Hematopoietic multipotent progenitor cell (in vitro differentiated cells): ENCODE data around the gene TWF1. TPM values are rescaled to one million over a fixed set of nuclear protein-coding genes. Genes with fewer than 3 reads are reported as not detected.

Experiments
- total RNA-seq: library from RNA; depleted of rRNA; stranded (reverse); fragments of >200 nt; gene quantifications from one replicate; pipeline ENCODE4 v1.2.3, GENCODE V29; 2012

Gene TWF1
- total RNA-seq, 1 donor: 9.4 TPM

Other genes starting within 250 kb of the TWF1 start
- gene PUS7L, start 47.5 kb downstream of the TWF1 start, total RNA-seq: 8.1 TPM
- 17.2 TPM for gene IRAK4, start 47.4 kb downstream of the TWF1 start, total RNA-seq
- gene TMEM117, start 29.8 kb upstream of the TWF1 start, total RNA-seq: 3.0 TPM